AG09319 (cell line): Measurements from ENCODE around the gene DUSP10.

ENCODE experiments used
- DNase-seq: peaks from one replicate; pipeline ENCODE4 v3.0.0-alpha.2; 2010; ENCODE audit warnings: low read depth; ENCODE audit errors: extremely low read depth
- CTCF ChIP-seq: IDR thresholded peaks from 2 replicates; pipeline ENCODE4 v1.5.1; 2011; ENCODE audit warnings: low read depth, mild to moderate bottlenecking, inconsistent platforms, low read length, moderate library complexity

DUSP10 gene

GRCh38 chr1:221692643-221693042, 49.2 kb downstream of the DUSP10 start:
- no peak for TF ChIP-seq CTCF
- DNase-seq = no peak

GRCh38 chr1:221691261-221691660, 50.6 kb downstream of the DUSP10 start:
- DNase-seq = no peak
- TF ChIP-seq CTCF = no peak

GRCh38 chr1:221690858-221691257, 51.0 kb downstream of the DUSP10 start:
- no peak for DNase-seq

GRCh38 chr1:221689138-221689537, 52.8 kb downstream of the DUSP10 start:
- no peak for DNase-seq
- TF ChIP-seq CTCF = no peak

More at GRCh38 chr1:221690858-221691257, 51.0 kb downstream of the DUSP10 start:
- TF ChIP-seq CTCF = no peak

- no peak for DNase-seq
- TF ChIP-seq CTCF = no peak
Observed at GRCh38 chr1:221688488-221688843, 53.4 kb downstream of the DUSP10 start.

GRCh38 chr1:221687836-221688487, 53.9 kb downstream of the DUSP10 start:
- TF ChIP-seq CTCF = no peak
- no peak for DNase-seq

GRCh38 chr1:221683681-221684080, 58.2 kb downstream of the DUSP10 start:
- DNase-seq = peak; percentile 20
- no peak for TF ChIP-seq CTCF
